Left renal pelvis (tissue), 4 donors: ENCODE results near the gene IFT122. TPM values are rescaled to one million over a fixed set of nuclear protein-coding genes. Genes with fewer than 3 reads are reported as not detected.
A peak's percentile ranks its signal among the peaks of the same experiment; 100 is the strongest.
"Not testable (repeated sequence)": the region's sequence is repeated elsewhere in the genome, so short reads cannot be mapped to it uniquely, and the experiment has no call there.

Experiments used
- DNase-seq, 4 donors: peaks; one replicate each; pipeline ENCODE4 v3.0.0-alpha.2; 2013; ENCODE audit warnings: low read depth in 4 of 4, low spot score in 3 of 4
- polyA plus RNA-seq, 4 donors: library from polyadenylated mRNA; unstranded; fragments of 120-200 nt; gene quantifications; one replicate each; pipeline ENCODE4 v1.2.1, GENCODE V29; 2013; ENCODE audit not compliant: insufficient read length in 4 of 4

IFT122 gene
- polyA plus RNA-seq, 4 donors, result 27.9 to 62.2 (median 55.3) TPM

GRCh38 chr3:129470861-129471260 lies 30.8 kb downstream of the IFT122 start:
- no peak for DNase-seq

DNA sequence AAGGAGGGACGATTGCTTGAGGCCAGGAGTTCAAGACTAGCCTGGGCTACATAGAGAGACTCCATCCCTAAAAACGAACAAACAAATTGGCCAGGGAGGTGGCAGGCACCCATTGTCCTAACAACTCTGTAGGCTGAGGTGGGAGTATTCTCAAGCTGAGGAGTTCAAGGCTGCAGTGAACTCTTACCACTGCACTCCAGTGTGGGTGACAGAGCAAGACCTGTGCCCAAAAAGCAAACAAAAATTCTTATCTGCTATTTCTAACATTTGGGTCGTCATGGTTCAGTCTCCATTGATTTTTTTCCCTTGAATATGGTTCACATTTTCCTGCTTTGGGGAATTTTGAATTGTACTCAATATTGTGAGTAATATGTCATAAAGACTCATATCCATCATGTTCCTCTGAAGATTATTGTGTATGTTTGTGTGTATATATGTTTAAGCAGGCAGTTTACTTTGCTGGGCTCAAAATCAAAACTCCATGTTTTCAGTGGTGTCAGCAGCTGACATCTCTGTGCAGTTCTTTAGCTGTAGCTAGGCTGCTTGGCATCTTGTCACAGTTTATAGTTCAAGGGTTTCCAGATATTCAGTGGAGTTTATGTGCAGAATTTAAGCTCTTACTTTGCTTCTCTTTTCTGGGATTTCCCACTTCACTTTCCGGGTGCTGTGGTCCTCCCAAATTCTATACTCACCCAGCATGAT lies 33.2 kb downstream of the IFT122 start:
- no peak for DNase-seq

- no peak for DNase-seq
Measured at GRCh38 chr3:129473769-129474152, 33.7 kb downstream of the IFT122 start.

DNA sequence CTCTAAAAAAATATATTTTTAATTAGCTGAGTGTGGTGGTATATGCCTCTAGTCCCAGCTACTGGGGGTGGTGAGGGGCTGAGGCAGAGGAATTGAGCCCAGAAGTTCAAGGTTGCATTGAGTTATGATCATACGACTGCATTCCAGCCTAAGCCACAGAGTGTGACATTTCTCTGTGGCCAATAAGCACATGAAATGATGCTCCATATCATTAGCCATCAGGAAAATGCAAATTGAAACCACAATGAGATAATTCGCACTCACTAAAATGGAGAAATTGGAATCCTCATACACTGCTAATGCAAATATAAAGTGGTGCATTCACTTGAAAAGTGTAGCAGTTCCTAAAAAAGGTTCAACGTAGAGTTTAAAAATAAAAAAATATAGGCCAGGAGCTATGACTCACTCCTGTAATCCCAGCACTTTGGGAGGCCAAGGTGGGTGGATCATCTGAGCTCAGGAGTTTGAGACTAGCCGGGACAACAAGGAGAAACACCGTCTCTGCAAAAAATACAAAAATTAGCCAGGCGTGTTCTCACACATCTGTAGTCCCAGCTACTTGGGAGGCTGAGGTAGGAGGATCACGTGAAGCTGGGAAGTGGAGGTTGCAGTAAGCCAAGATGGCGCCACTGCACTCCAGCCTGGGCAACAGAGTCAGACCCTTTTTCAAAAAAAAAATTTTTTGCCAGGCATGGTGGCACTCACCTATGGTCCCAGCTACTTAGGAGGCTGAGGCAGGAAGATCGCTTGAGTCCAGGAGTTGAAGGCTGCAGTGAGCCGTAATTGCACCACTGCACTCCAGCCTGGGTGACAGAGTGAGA lies 35.2 kb downstream of the IFT122 start:
- no peak for DNase-seq

DNA sequence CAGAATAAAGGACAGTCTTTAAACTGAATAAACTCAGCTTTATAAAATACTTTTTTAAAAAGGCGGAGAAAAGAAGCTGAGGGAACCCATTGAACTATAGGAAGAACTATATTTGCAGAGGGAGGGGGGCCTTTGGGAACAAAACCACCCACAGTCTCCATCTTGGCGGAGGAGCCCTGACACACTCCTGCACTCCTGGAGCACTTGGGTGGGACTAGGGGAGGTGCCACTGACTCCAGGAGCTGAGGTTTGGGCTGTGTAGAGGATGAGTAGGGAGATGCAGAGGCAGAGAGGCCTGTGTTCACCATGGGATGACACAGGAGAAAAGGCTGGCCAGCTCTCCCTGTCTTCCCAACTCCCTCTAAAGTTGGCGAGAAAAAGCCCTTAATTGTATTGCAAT lies 35.8 kb downstream of the IFT122 start:
- DNase-seq, result no peak

- DNase-seq, result no peak
Measured at GRCh38 chr3:129476586-129476985, 36.6 kb downstream of the IFT122 start.

GRCh38 chr3:129481225-129481765 lies 41.3 kb downstream of the IFT122 start:
- peak in 3 of 4 donors; percentile 29 to 39 (median 32) for DNase-seq

GRCh38 chr3:129481766-129482332 lies 41.8 kb downstream of the IFT122 start:
- DNase-seq, result no peak

DNA sequence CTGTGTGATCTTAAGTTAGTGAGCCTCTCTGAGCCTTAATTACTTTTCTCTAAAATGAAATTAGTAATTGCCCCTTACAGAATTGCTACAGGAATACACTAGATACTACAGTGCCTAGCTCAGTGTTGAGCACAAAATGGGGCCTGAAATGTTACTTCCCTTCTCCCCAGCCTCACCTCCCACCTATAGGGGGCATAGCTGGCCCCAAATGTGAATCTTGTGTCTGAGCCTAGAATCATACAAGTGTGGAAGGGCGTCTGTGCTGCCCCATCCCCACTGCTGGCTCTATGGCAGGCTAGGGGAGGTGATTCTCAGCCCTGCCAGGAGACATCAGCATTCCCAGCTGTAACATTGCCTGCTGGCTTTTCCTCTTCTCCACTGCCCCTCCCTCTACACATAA lies 42.7 kb downstream of the IFT122 start:
- no peak for DNase-seq

DNA sequence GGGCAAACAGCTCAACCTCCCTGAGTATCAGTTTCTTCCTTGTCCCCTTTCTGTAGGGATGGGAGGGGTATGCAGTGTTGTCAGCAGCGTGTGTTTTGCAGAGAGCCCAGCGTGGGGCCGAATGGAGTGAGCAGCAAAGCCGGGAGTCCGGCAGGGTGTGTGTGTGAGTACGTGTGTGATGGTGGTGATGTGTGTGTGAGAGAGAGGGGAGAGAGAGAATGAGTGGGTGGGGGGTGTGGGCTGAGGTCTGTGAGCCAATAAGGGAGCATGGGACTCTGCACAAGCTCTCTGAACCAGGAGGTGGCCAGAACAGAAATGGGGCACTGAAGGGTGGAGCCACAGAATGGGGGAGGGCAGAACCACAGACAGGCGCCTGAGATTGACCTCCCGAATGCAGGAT lies 43.8 kb downstream of the IFT122 start:
- no peak for DNase-seq

GRCh38 chr3:129485146-129485545 lies 45.1 kb downstream of the IFT122 start:
- not testable (repeated sequence) for DNase-seq

- no peak for DNase-seq
Measured at GRCh38 chr3:129485721-129486663, 46.0 kb downstream of the IFT122 start.

DNA sequence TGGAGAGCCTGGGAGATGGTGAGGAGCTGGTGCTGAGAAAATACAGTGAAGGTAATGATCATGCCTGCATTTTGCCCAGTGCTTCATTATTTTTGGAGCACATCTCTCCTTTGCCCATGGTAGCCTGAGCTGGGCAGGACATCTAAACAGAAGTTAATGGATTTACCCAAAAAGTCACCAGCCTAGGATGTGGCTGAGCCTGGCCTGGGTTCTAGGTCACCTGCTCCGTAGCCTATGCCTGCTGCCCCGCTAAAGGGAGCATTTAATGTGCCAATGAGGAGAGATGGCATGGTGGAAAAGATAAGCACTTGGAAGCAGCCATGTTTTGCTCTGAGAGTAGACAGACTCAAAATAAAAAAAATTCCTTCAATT lies 46.6 kb downstream of the IFT122 start:
- DNase-seq, result no peak

DNA sequence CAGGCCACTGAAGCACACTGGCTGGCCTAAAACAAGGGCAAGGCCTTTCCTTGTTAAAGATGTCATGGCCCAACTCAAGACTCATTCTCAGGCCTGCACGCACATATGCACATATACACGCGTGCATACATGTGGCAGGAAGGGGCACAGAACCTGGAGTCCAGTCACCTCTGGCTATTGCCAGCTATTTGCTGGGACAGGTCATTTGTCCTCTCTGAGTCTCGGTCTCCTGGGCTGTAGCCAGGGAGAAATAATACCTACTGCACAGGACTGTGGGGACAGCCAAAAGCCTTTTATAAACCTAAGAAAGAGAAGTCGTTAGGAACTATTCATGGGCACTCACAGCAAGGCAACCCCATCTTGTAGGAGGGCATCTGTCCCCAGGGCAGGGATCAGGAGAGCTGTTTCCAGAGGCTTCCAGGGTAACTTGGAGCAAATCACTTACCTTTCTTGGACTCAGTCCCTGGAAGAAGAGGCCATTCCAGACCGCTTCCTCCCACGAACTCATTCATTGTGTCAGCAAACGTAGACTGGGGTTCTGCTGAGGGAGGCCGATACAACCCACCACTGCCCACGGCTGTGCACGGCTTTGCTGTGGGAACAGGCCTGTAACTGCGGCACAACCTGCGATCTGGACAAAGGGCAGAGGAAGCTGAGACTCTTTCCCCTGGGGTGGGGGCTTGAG lies 47.3 kb downstream of the IFT122 start:
- no peak for DNase-seq

DNA sequence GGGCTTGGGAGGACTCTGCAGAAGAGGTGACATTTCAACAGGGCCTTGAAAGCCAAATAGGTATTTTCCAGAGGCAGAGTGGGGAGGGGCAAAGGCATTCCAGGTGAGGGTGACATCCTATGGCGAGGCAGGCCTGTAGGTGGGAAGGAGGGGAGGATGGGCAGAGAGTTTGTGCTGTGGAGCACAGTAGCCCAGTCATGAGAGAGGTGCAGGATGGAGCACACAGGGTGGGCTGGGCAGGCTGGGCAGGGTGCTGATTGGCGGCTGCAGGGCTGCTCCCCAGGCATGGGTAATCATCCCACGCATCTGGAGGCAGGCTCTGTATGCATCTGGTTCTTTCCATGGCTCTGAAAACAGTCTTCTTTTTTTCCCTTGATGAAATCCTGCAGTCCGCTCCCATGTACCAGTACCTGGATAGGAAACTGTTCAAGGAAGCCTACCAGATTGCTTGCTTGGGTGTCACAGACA lies 47.9 kb downstream of the IFT122 start:
- not testable (repeated sequence) for DNase-seq

GRCh38 chr3:129489258-129489657 lies 49.2 kb downstream of the IFT122 start:
- not testable (repeated sequence) for DNase-seq

DNA sequence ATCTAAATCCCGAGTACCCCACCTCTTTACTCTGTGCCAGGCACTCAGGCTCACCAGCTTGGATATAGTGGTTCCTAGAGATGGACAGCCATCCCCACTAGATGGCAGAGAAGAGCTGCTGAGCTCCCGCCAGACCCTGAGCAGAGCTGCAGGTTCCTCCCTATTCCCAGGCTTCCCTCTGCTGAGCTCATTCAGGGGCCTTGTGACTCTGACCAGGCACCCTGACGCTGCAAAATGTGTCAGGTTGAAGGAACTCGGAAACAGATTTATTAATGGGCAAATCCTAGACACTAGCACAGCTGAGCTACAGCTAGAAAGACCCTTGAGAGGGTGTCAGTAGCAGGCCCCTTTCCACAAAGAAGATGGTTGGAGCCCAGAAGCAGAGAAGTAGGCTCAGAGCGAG lies 50.2 kb downstream of the IFT122 start:
- DNase-seq, result peak; percentile 60 to 64 (median 63)

GRCh38 chr3:129491077-129491476 lies 51.1 kb downstream of the IFT122 start:
- DNase-seq, result not testable (repeated sequence)

- no peak for DNase-seq
Measured at GRCh38 chr3:129491794-129492193, 51.8 kb downstream of the IFT122 start.

GRCh38 chr3:129492691-129493090 lies 52.7 kb downstream of the IFT122 start:
- no peak for DNase-seq
